ENCODE measurements around the gene CRIM1.

GRCh38 chr2:36480636-36481035, 125.1 kb downstream of the CRIM1 start:
- TF ChIP-seq, protein P1, sequence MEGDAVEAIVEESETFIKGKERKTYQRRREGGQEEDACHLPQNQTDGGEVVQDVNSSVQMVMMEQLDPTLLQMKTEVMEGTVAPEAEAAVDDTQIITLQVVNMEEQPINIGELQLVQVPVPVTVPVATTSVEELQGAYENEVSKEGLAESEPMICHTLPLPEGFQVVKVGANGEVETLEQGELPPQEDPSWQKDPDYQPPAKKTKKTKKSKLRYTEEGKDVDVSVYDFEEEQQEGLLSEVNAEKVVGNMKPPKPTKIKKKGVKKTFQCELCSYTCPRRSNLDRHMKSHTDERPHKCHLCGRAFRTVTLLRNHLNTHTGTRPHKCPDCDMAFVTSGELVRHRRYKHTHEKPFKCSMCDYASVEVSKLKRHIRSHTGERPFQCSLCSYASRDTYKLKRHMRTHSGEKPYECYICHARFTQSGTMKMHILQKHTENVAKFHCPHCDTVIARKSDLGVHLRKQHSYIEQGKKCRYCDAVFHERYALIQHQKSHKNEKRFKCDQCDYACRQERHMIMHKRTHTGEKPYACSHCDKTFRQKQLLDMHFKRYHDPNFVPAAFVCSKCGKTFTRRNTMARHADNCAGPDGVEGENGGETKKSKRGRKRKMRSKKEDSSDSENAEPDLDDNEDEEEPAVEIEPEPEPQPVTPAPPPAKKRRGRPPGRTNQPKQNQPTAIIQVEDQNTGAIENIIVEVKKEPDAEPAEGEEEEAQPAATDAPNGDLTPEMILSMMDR (conservative IDR thresholded peaks at IDR 0.05 in 1 of 2, IDR thresholded peaks at IDR 0.05 in 1 of 2; ENCODE audit: low read depth in 1 of 2, low read length in 2 of 2), result no peak
- TF ChIP-seq EZH2 (IDR thresholded peaks at IDR 0.05; ENCODE audit: low read length, missing control alignments), result no peak

All from fibroblast of lung (primary cell).